GM19023 (cell line): Measurements from ENCODE around the gene HPCAL1.
"Not testable (repeated sequence)": the region's sequence is repeated elsewhere in the genome, so short reads cannot be mapped to it uniquely, and the experiment has no call there.

ENCODE experiments used
- ATAC-seq: cut with Tn5 transposase; IDR thresholded peaks from one replicate; pipeline ENCODE4 v1.9.1; 2021; ENCODE audit warnings: mild to moderate bottlenecking, moderate library complexity; ENCODE audit not compliant: unreplicated experiment

Gene HPCAL1

DNA sequence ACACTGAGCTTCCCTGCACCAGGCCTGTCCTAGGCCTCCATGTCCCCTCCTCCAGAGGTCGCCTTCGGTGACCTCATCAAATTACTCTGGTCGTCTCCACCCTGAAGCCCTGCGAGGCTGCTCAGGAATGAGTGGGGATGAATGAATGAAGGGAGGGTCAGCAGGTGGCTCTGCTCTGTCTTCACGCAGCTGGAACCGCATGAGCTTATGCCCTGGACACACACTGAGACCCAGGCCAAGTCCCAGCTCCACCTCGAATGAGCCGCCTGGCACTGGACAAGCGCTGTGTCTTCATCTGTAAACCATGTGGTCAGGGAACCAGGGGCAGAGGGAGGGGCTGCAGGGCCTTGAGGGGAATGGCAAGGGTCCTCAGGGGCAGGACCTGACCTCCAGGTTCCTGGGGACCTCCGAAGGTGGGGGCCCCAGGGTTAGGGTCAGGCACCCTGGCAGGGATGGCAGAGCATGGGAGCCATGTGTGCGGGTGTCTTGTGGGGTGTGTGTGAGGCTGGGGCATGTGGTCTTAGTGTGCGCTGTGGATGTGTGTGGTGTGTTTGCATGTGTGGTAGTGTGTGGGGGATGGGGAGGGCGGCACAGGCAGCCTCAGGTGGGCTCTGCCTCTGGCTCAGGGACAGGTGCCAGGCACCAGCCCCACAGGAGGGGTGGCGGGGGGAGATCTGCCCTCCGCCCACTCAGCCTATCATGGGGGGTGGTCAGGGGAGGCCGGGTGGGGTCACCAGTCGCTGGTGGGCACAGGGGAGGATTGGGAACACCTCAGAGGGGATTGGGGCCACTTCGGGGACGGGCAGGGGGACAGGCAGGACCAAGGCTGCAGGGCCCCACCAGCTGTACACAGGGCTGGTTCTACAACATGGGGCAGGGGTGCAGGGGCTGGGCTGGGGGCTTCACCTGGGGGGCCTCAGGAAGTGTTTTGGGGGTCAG, 131.5 kb downstream of the HPCAL1 start:
- ATAC-seq: no peak

DNA sequence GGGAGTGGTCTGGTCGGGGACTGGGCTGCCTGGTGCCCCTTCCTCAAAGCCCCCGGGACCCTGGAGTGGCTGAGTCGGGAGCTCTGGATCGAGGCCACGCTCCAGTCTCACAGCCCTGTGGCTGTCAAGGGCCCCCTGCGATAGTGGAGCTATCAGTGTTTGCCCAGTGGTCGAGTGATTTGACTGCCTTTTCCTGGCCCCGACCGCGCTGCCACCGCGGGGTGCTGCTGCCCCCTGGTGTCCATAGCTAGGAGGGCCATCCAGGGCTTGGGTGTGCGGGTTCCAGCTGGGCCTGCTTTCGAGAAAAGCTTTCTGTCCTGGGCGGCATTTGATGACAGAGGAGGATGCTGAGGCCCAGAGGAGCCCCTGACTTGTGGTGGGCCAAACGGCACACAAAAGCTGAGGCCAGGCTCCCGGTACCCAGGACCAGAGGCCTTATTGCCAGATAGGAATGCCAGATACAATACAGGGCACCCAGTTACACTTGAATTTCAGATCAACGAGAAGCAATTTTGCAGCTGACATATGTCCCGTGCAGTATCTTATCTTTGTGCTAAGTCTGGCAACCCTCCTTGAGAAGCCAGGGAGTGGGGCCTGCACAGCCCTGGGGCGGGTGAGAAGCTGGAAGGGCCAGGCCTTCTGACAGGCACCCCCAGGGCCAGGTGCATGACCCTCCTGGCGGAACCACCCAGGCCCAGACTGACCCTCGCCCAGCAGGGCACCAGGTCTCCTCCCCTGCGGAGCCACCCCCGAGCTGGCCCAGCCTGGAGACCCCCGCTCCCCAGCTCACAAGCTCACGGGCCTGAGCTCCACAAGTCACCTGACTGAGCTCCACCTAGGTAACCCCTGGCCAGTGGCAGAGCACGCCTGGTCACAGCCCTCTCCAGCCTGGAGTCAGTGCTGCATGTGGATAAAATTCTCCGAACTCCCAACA, 132.4 kb downstream of the HPCAL1 start:
- peak; percentile 51 for ATAC-seq

DNA sequence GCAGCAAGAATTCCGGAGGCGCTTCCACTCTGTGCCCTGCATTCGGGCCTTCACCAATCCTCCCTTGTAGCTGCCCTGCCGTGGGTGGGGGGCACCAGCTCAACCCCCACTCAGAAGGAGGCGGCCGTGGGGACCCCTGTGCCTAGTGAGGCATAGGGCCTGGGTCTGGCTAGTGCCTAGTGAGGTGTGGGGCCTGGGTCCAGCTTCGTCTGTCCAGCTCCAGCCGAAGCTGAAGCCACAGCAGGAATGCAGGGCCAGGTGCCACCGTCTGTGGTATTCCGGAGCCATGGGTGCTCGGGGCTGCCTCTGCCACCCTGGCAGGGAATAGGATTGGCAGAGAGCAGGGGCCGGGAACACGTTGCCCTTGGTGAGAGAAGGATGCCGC, 133.1 kb downstream of the HPCAL1 start:
- no peak for ATAC-seq

DNA sequence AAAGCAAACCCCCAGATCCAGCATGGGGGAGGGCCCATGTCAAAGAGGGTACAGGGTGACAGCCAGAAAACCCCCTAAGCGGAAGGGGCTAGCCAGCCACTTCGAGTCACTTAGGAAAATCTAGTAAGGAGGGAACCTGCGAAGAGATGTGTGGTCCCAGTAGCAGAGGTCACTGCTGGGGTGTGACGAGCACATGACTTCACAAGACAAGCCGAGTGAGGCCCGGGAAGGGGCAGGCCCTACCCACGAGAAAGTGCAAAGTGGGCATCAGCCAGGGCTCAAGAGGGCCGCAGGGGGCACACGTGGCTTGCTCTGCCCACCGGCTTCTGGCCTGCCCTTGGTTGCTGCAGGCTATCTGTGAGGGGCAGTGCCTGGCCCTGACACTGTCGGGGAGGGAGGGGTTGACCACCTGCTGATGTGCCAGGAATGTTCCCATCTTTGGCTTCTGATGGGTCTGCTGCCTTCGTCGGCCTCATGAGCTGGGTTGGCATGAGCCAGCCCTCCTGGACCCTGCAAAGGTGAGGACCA, 133.9 kb downstream of the HPCAL1 start:
- no peak for ATAC-seq

DNA sequence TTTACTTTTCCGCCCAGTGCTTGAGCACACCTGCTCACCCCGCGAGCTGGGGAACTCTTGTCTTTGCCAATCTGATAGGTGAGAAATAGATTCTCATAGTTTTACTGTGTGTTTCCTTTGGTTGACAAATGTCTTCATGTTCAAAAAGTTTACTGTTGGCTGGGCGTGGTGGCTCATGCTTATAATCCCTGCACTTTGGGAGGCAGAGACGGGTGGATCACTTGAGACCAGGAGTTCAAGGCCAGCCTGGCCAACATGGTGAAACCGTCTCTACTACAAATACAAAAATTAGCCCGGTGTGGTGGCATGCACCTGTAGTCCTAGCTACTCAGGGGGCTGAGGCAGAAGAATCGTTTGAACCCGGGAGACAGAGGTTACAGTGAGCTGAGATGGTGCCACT, 135.1 kb downstream of the HPCAL1 start:
- no peak for ATAC-seq

DNA sequence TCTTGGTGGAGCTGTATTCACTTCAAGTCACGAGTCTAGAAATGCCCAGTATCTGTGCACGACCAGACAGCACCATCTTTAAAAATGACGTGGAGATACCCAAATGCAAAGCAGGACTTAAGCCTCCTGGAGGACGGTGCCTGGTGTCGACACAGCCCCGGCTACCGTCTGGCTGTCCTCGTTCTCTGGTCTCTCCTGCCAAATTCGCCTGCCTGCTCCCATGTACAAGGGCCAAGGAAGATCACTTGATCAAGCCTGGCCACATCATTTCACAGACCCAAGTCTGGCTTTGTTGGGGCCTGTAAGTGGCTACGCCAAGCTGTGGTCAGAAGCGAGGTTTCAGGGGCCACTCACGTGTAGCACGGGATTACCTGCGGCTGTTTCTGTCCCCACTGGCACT, 136.0 kb downstream of the HPCAL1 start:
- no peak for ATAC-seq

DNA sequence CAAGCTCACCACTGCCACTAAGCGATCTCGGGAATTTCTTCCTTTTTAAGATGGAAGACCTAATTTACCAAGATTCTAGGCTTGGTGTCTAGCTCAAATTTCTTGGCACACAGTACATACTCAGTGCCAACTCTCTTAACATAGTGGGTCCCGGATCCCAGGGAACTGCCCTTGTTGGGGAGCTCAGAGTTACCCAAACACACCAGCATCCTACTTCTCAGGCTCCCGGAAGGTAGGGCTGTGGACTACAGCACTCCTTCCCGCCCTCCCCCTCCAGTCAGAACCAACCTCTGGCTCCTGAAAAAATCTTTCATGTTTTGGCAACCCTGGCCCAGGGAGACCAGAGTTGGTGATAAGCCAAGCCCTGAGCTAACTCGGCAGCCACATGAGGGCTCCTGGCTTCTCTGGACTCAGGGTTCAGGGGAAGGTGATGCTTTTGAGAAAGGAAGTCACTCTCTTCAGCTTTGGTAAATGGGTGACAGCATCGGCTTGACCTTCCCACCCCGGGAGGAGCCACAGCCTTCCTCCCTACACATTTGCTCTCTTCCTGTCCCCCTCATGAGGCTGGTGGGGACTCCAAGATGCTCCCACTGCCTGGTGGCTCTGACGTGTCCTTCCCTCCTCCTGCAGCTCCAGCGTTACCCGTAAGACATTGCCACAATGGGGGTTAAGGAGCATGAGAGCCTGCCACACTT, 136.6 kb downstream of the HPCAL1 start:
- no peak for ATAC-seq

DNA sequence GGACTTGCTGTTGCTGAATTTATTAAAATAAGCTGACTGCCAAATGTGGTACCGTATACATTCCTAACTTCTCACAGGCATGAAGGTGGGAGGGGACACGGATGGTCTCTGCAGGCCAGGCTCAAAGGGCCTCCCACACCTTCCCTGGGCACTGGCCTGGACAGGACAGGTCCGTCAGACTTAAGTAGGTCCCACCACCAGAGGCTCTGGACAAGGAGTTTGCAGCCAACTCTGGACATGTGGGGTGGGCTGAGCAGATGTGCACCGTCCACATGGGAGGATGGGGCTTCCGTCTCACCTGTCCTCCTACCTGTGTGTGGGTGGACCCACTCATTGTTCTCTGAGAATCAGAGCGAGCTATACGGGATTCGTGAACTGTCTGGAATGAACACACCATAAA, 137.3 kb downstream of the HPCAL1 start:
- no peak for ATAC-seq

DNA sequence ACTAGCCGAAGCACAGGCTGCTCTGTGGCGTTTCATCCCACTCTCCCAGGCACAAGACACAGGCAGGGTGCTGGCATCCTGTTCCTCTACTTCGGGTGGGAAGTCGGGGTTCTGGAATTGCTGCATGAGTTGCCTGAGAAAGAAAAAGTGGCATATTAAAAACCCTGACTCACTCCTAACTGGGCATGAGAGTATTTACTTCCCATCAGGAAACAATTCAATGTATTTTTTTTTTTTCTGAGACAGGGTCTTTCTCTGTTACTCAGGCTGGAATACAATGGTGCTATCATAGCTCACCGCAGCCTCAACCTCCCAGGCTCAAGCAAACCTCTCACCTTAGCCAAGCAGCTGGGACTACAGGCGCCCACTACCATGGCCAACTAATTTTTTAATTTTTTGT, 138.0 kb downstream of the HPCAL1 start:
- no peak for ATAC-seq

DNA sequence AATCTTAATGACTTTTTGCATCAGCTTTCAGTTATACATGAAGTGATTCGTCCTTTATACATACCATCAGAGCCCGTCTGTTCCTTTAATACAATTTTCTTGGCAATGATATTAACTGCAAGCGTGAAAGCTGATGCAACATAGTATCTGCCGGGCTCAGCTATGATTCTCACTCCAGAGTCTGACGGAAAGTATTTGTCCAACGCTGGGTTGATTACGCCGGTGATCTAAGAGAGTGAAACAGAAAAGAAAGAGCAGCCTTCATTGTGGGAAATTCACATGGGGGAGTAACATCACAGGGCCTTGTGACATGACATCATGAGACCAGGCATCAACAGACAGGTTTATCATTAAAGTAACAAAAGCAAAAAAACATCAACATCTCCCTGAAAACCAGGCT, 139.2 kb downstream of the HPCAL1 start:
- ATAC-seq: no peak

DNA sequence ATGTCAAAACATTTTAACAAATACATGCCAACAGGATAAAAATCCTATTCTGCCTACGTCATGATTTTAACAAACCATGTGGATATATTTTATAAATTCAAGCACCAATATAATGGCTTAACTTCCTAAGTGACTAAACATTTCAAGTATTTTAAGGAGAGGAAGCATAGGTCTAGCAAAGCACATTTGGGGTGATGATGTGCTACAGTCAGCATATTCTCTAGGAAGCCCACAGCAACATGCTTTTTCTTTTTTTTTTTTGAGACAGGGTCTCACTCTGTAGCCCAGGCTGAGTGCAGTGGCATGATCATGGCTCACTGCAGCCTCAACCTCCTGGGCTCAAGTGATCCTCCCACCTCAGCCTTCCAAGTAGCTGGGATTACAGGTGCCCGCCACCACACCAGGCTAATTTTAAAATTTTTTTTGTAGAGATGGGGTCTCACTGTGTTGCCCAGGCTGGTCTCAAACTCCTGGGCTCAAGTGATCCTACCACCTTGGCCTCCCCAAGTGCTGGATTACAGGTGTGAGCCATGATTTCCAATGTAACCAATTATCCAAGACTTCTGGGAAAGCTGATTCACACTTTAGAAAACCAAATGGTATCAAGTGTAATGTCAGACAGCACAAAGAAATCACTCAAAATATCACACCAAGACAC, 139.9 kb downstream of the HPCAL1 start:
- ATAC-seq: not testable (repeated sequence)

DNA sequence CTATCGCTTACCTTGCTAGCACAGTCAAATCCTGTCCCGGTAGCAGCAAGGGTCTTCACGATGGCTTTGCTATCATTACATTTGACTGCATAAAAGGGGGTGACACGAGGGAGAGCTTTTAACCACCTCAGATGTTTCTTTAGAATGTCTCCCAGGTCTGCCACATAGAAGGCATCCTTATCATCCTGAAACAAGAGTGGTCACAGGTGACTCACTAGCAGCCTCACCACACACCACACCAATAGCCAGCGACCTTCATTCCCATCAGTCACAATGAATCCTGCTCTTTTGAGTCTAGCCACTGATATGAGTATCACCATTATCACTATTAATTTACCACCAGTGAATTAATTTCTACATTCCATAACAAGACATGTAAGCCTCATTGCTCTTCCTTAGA, 141.8 kb downstream of the HPCAL1 start:
- ATAC-seq: no peak

DNA sequence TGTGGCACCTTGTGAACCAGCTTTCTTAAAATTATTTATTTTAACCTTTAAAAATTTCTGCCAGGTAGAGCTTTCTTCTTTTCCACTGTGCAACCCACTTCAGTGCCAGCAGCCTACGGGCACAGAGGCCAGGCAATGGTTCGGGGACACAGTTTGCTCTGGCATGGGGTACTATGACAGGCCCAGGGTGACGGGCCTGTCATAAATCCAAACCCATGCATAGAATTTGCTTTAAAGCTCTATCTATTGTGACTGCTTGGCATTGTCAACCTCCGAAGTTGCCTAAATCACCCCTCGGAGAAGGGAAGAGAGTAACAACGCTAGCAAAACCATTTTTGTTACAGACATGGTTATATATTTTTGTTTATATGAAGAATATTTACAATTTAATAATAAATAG, 143.9 kb downstream of the HPCAL1 start:
- no peak for ATAC-seq

DNA sequence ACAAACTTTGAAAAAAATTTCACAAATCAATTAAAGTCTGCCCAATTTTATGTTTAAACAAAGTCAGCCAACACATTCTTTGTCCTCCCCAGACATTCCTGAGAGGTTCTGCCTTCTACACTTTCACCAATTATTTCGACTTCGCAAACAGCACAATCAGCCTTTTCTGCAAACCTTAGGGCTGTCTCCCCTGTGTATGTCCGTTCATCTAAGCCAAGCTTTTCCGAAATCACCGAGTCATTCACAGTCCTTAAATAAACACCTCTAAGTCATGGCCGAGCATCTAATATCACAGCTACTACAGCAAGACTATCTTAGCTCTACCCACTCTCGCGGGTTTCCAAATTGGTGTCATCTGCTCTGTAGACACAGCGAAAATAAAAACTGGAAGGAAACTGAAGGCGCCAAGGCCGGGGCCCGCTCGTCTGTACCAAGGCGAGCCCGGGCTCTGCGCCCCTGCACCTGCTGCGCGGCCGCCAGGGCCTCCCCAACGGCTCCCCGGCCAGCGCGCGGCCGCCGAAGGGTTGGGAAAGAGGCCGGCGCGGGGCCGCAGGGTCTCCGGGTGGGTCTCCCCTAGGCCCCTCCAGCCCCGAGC, 144.7 kb downstream of the HPCAL1 start:
- ATAC-seq: peak; percentile 32

DNA sequence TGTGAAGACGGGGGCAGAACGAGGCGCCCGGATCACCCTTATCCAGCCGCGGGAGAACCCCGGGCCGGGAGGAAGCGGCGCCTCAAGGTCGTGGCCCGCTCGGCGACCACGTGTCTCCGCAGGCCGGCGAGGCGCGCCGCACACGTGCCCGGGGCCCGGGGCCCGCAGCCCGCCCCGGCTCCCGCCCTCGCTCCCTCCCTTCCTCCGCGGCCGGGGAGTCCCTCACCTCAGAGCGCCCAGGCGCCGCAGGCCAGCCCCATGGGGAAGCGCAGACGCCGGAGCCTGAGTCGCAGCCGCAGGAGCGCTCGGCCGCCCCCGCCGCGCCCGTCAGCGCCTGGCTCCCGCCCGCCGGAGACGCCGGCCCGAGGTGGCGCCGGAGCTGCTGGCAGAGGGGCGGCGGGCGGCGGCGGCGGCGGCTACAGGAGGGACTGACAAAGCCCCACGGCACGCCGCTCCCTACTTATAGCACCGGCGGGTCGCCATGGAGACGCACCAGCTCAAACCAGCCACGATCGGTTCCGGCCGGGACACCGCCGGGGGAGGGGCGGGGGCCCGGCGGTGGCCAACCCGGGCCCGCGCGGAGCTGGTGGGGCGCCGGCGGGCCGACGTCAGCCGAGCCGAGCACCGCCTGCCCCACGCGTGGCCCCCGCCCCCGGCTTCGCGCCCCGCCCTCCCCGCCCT, 145.3 kb downstream of the HPCAL1 start, which contains the start of gene ODC1:
Gene ODC1, minus strand, starts transcription at position 433 of the 681 bp plus-strand sequence. CDS start 3,295 bp downstream, outside the sequence.
- peak; percentile 77 for ATAC-seq

DNA sequence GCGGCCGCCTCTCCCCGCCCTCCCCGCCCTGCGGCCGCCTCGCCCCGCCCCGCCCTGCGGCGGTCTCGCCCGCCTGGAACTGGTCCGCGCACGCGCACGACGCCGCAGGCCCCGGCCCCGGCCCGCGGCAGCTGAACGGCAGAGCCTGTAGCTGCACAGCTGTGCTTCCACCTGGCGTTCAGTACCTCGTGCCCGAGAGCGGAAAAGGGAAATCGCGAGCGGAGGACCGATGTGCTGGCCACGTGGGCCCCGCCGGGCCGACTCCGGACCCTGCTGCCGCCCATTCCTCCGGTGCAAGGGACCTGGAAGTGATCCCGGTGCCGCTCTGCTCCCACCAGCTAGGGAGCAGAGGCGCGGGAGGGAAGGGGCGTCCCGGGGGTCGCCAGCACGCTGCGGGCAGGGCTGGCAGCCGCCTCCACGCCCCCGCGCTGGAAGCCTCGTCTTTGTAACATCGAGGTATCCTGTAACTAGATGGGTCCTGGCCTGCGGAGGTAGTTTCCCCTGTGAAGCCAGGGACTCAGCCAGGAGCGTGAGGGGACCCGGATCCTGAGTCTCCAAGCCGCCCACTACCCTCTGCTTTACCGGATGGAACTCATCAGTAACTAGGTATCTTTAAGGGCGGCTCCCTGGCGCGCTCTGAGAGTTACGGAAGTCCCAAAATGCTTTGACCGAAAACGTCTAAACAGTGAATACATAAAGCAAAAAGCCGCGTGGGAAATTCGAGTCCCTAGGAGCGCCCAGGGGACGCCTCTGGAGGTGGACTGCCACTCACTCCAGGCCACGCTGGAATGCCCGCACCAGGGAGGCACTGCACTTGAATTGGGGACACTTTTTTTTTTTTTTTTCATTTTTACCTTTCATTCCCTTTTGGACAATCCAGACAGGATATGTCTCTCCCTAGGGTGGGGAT, 146.1 kb downstream of the HPCAL1 start:
- ATAC-seq: peak; percentile 59

DNA sequence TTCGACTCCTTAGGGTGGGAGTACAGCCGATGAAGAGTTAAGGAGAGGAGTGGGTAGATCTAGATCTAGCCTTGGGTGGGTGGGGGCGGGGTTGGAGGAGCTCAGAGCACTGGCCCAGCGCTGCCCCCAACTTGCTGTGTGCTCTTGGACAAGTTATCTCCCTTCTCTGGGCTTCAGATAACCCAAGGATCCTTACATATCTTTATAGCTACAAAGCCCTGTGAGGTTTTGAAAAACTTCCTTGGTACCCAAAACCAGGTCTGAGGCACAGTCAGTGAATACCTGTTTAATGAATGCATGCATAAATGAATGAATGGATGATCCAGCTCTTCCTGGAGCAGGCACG, 146.8 kb downstream of the HPCAL1 start:
- no peak for ATAC-seq
